ENCODE data around the gene NDRG3.

GRCh38 chr20:36644032-36644705 is 101.7 kb downstream of the NDRG3 start:
- TF ChIP-seq GATA3 (IDR thresholded peaks at IDR 0.05; ENCODE audit: low read depth, low read length) (no peak), GATA2 (IDR thresholded peaks at IDR 0.05; ENCODE audit: low read depth, low read length) (no peak)

All from SH-SY5Y (cell line).